Daoy (cell line): Measurements from ENCODE around the gene HM13. TPM values are rescaled to one million over a fixed set of nuclear protein-coding genes. Genes with fewer than 3 reads are reported as not detected.
"Not testable (repeated sequence)": the region's sequence is repeated elsewhere in the genome, so short reads cannot be mapped to it uniquely, and the experiment has no call there.

Experiments
- DNase-seq: peaks from one replicate; pipeline ENCODE4 v3.0.0-alpha.2; 2015; ENCODE audit warnings: low read depth
- total RNA-seq: library from RNA; depleted of rRNA; stranded (reverse); fragments of >200 nt; shearing (Covaris generic); gene quantifications from 2 replicates; pipeline ENCODE4 v1.2.3, GENCODE V29; 2014

The HM13 gene
- total RNA-seq, 1 experiment from 2014 or later, result 34.8 TPM

- DNase-seq, result no peak
Measured at GRCh38 chr20:31542963-31543362, 28.7 kb downstream of the HM13 start.

- peak; percentile 65 for DNase-seq
Measured at GRCh38 chr20:31543966-31544598, 29.8 kb downstream of the HM13 start.

- no peak for DNase-seq
Measured at GRCh38 chr20:31544600-31544999, 30.4 kb downstream of the HM13 start.

GRCh38 chr20:31545621-31546040, 31.4 kb downstream of the HM13 start:
- DNase-seq, result not testable (repeated sequence)

- peak; percentile 92 for DNase-seq
Measured at GRCh38 chr20:31547017-31547675, 32.9 kb downstream of the HM13 start.

DNA sequence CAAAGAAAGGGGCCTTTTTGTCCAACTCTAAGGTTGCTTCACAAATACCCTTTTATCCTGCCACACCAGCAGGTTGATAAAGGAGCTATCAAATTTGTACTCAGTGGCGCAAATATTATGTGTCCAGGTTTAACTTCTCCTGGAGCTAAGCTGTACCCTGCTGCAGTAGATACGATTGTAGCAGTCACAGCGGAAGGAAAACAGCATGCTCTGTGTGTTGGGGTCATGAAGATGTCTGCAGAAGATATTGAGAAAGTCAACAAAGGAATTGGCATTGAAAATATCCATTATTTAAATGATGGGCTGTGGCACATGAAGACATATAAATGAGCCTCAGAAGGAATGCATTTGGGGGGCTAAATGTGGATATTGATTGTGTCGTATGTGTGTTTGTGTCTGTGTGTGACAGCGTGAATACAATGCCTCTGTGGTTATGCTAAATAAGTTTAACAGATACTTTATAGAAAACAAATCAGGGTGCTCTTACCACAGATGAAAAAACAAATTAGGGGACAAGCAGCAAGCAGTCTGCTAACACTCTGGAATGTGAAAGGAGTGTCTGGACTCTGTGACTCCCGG, 33.6 kb downstream of the HM13 start:
- no peak for DNase-seq

DNA sequence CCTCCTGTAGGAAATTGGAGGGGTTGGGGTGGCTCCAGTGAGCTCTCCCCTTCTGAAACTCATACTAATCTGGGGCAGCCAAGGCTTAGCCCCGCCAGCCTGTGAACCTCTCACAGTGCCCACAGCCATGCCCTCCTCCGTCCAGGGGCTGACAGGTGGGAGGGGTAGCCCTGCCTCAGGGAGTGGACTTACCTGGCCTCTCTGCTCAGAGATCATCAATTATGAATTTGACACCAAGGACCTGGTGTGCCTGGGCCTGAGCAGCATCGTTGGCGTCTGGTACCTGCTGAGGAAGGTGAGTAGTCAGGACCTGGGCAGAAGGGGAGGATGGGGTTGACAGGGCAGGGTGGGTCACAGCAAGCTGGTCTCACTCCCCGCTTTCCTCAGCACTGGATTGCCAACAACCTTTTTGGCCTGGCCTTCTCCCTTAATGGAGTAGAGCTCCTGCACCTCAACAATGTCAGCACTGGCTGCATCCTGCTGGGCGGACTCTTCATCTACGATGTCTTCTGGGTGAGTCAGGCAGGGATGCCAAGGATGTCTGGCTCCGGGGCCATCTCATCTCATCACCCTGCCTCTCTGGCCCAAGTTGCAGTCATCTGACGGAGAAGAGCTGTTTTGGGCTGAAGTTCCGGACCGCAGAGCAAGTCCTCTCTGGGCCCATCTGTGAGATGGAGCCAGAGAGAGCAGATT, 34.7 kb downstream of the HM13 start:
- no peak for DNase-seq

- no peak for DNase-seq
Measured at GRCh38 chr20:31549513-31549880, 35.3 kb downstream of the HM13 start.

DNA sequence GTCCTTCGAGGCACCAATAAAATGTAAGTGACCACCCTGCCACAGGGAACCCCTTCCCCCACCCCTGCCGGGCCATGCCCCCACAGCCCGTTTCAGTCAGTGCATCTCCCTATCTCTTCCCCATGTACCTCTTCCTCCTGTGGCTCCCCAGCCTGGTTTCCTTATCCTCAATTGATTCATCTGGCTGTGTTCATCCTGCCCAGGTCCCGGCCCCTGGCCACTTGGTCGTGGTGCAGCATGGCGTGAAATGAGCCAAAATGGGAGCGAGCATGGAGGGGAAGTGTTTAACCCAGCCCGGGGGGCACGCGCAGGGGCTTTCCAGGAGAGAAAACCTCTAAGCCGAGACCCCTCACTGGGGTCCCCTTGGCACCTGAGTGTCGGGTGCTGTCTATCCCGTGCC, 35.9 kb downstream of the HM13 start:
- no peak for DNase-seq

GRCh38 chr20:31551163-31552081, 37.2 kb downstream of the HM13 start:
- no peak for DNase-seq

- no peak for DNase-seq
Measured at GRCh38 chr20:31555203-31555775, 41.0 kb downstream of the HM13 start.

DNA sequence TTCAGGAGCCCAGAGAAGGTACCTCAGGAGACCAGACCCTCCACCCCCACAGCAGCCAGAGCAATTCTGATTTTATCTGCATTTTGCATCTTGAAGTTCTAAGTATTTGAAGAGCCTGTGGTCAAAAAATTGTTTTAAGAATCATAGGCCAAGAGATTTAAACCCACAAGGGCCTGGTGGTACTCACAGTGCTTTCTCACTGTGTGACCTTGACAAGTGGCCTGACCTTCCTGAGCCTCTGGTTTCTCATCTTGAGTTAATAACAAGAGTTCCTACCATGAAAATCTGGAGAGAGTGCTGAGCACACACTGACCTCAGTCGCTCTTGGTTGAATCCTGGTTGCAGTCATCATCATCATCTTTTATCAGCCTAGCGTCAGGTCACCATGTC, 45.5 kb downstream of the HM13 start:
- no peak for DNase-seq

DNA sequence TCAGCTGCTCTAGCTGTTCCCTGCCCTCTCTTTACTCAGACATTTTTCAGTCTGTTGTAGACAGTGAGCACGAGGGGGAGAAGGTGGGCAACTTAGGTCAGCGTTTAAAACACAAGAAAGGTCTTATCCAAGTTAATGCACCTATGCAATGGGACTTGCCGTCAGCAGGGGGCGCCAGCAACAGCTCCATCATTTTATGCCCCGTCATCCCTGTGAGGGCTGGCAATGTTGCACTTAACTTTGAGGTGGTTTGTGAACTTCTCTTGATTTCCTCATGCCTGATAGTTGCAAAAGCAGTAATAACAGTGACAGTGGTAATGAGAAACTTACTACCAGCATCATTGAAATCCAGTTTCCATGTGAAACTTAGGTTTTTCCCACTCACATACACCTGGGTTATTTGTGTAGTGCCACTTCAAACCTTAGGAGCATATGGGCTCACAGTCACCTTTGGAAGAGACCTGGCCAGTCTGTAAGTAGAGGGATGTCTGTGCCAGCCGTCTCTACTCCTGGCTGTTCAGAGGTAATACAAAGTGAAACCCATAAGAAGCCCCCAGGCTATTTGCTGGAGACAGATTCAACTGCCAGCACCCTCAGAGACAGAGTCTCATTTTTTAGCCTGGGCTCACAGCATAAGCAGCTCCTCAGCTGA, 46.0 kb downstream of the HM13 start:
- DNase-seq, result peak; percentile 75

- DNase-seq, result peak; percentile 92
Measured at GRCh38 chr20:31560746-31561598, 46.7 kb downstream of the HM13 start.

GRCh38 chr20:31562241-31562640, 48.0 kb downstream of the HM13 start:
- DNase-seq, result no peak

GRCh38 chr20:31564284-31564683, 50.0 kb downstream of the HM13 start:
- no peak for DNase-seq

DNA sequence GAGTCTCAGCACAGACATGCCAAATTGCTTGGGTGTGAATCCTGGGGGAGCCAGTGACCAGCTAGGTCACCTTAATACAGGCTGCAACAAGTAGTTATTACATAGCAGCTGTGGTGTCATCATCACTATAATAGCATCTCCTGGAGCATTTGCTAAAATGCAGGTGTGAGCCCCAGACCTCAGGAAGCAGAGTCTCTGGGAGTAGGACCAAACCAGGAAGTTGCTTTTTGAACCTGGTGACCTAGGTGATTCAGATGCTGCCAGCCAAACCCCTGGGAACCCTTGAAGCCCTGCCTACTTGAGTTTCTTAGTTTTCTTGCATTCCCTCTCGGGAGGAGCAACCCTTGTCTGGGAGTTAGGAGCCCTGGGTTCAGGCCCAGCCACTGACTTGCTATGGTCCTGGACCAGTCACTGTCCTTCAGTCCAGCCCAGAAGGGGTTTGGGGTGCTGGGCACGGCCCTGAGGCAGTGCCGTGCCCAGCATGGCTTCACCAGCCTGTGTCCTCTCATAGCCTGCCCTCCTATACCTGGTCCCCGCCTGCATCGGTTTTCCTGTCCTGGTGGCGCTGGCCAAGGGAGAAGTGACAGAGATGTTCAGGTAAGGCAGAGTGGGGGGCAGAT, 51.6 kb downstream of the HM13 start:
- DNase-seq, result no peak

- no peak for DNase-seq
Measured at GRCh38 chr20:31566319-31566657, 52.0 kb downstream of the HM13 start.

DNA sequence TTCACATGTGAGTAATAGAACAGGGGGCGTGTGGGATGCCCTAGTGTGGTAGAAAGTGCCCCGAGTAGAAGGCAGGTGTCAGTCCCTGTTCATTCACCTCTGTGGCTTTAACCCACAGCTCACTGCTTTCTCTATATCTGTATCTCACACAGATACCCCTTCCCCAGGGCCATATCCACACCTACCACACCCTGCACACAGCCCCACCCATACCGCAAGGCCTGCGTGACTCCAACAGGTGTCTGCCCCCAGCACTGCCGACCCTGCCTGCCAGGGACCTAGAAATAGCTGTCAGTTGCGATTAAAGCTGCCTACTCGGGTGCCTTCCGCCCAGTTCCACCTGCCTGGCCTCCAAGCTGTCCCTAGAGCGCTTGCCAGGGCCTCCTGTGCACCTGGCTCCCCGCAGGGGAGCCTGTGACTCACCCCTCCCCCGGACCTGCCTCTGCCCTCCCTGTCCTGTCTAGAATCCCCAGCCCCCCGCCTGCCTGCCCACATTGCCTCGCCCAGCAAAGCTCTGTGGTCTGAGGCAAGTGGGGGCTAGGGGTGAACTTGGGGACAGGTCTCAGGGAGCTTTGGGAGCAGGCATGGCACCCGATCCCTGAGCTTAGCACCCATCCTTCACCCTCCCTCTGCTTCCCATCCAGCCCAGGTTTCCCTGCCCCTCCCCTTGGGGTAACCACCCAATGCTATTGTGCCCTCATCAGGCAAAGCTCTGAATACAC, 52.6 kb downstream of the HM13 start:
- peak; percentile 57 for DNase-seq
